Endothelial cell of umbilical vein (primary cell): Measurements from ENCODE around the gene POU2AF1. TPM values are rescaled to one million over a fixed set of nuclear protein-coding genes. Genes with fewer than 3 reads are reported as not detected.

Experiments used
- BruUV-seq: library from RNA; stranded (reverse); fragments of 400-500 nt; replicated peaks from 2 replicates; lab custom pipeline; 2021; lab: Mats Ljungman, UMichigan
- CTCF ChIA-PET: fragments of 300-600, 350-600 bp; sonication (Branson Sonifier 250); formaldehyde crosslinking; loops from one replicate; lab custom pipeline; 2021; ENCODE audit warnings: antibody characterized with exemption, inconsistent platforms; lab: Charles Lee
- POLR2A ChIA-PET: fragments of 300-600, 350-600 bp; sonication (Branson Sonifier 250); formaldehyde crosslinking; loops from one replicate; lab custom pipeline; 2021; ENCODE audit warnings: antibody characterized with exemption, inconsistent platforms; lab: Charles Lee
- DNase-seq: peaks from one replicate; pipeline ENCODE4 v3.0.0-alpha.2; 2011; ENCODE audit warnings: low read depth, low spot score
- FAIRE-seq: peaks from 2 replicates; lab custom pipeline; 2011; peaks lifted over from hg19 to GRCh38; lab: Jason Lieb, UNC
- H2AFZ ChIP-seq: 2 replicates; pipeline ENCODE4 v1.6.0; 2012; ENCODE audit warnings: low read depth, low read length, control low read depth, inconsistent platforms
- H3K27ac ChIP-seq: 2 replicates; pipeline ENCODE4 v1.5.1; 2011; ENCODE audit warnings: low read depth, mild to moderate bottlenecking, control low read depth, low read length, moderate library complexity; ENCODE audit not compliant: insufficient read depth
- H3K27me3 ChIP-seq, 2 experiments: 2 replicates each; pipeline versions ENCODE4 v1.6.0 to v1.6.1; 2011; ENCODE audit warnings: low read length in 2 of 2, mixed read lengths in 1 of 2; ENCODE audit not compliant: control insufficient read depth in 2 of 2, insufficient read depth in 2 of 2
- H3K36me3 ChIP-seq, 2 experiments: 2 replicates in 1 of 2; 3 replicates in 1 of 2; pipeline ENCODE4 v1.5.1; 2011; ENCODE audit warnings: low read length in 2 of 2, mild to moderate bottlenecking in 1 of 2, moderate library complexity in 1 of 2; ENCODE audit not compliant: control insufficient read depth in 2 of 2, insufficient read depth in 2 of 2; ENCODE audit errors: extremely low read depth in 1 of 2
- H3K4me1 ChIP-seq: 3 replicates; pipeline ENCODE4 v1.5.1; 2011; ENCODE audit warnings: mild to moderate bottlenecking, low read length; ENCODE audit not compliant: control insufficient read depth, insufficient read depth; ENCODE audit errors: extremely low read depth
- H3K4me2 ChIP-seq: 2 replicates; pipeline ENCODE4 v1.6.1; 2011; ENCODE audit warnings: low read length, control low read depth, mixed read lengths; ENCODE audit not compliant: insufficient read depth
- H3K4me3 ChIP-seq, 3 experiments: fragments of 200-600 bp in 1 of 3; sonication (generic), shearing (Covaris generic) in 1 of 3; replicated peaks in 1 of 3; 2 replicates each; pipeline ENCODE4 v1.5.1; 2011 to 2016; ENCODE audit warnings: control low read depth in 3 of 3, low read length in 3 of 3, mild to moderate bottlenecking in 2 of 3, inconsistent platforms in 1 of 3, low read depth in 1 of 3, moderate library complexity in 1 of 3; ENCODE audit not compliant: insufficient read depth in 1 of 3
- H3K79me2 ChIP-seq: 2 replicates; pipeline ENCODE4 v1.6.0; 2012; ENCODE audit warnings: low read length, inconsistent platforms; ENCODE audit not compliant: control insufficient read depth, insufficient read depth
- H3K9ac ChIP-seq: replicated peaks from 2 replicates; pipeline ENCODE3; 2011; ENCODE audit warnings: low read length, control low read depth; ENCODE audit not compliant: insufficient read depth; ENCODE audit errors: extremely low read depth
- H3K9me1 ChIP-seq: replicated peaks from 3 replicates; pipeline ENCODE4 v1.6.0; 2011; ENCODE audit warnings: mild to moderate bottlenecking, low read length; ENCODE audit not compliant: control insufficient read depth, insufficient read depth; ENCODE audit errors: extremely low read depth
- H3K9me3 ChIP-seq: replicated peaks from 2 replicates; pipeline ENCODE4 v1.5.1; 2012; ENCODE audit warnings: low read length, inconsistent platforms; ENCODE audit not compliant: control insufficient read depth, insufficient read depth
- H4K20me1 ChIP-seq: replicated peaks from 2 replicates; pipeline ENCODE3; 2011; ENCODE audit warnings: mild to moderate bottlenecking, low read length; ENCODE audit not compliant: control insufficient read depth, insufficient read depth; ENCODE audit errors: extremely low read depth
- CTCF ChIP-seq, 2 donors: IDR thresholded peaks; 1 replicate in 1 of 2; 2 replicates in 1 of 2; pipeline ENCODE4 v1.5.1; 2011; ENCODE audit warnings: low read length in 2 of 2, mild to moderate bottlenecking in 2 of 2, moderate library complexity in 2 of 2, control low read depth in 1 of 2, inconsistent platforms in 1 of 2, low read depth in 1 of 2; ENCODE audit not compliant: insufficient read depth in 1 of 2; ENCODE audit errors: extremely low read depth in 1 of 2
- EZH2 ChIP-seq: IDR thresholded peaks from 2 replicates; pipeline ENCODE4 v1.6.1; 2012; ENCODE audit warnings: borderline replicate concordance, low read depth, mild to moderate bottlenecking, moderate library complexity, low read length, inconsistent platforms; ENCODE audit not compliant: severe bottlenecking
- FOS ChIP-seq: IDR thresholded peaks from 2 replicates; pipeline ENCODE4 v1.6.1; 2011; ENCODE audit warnings: mild to moderate bottlenecking, low read length, moderate library complexity, borderline replicate concordance; ENCODE audit not compliant: insufficient read depth
- GATA2 ChIP-seq: IDR thresholded peaks from 2 replicates; pipeline ENCODE4 v1.7.0; 2011; ENCODE audit warnings: low read depth, mild to moderate bottlenecking, moderate library complexity, mixed read lengths, low read length; ENCODE audit not compliant: insufficient read length, insufficient read depth
- JUN ChIP-seq: IDR thresholded peaks from 2 replicates; pipeline ENCODE4 v1.6.1; 2011; ENCODE audit warnings: borderline replicate concordance, low read depth; ENCODE audit not compliant: insufficient read length, insufficient read depth
- MAX ChIP-seq: IDR thresholded peaks from 2 replicates; pipeline ENCODE4 v1.6.1; 2011; ENCODE audit not compliant: insufficient read depth, insufficient read length
- MYC ChIP-seq: IDR thresholded peaks from one replicate; pipeline ENCODE4 v1.6.1; 2011; ENCODE audit warnings: mild to moderate bottlenecking, low read depth, low read length
- POLR2A ChIP-seq: IDR thresholded peaks from 2 replicates; pipeline ENCODE4 v1.6.1; 2012; ENCODE audit warnings: low read depth, mild to moderate bottlenecking, control low read depth, low read length
- POLR2AphosphoS5 ChIP-seq: IDR thresholded peaks from 2 replicates; pipeline ENCODE4 v1.6.1; 2012; ENCODE audit warnings: low read depth, mild to moderate bottlenecking, control low read depth, low read length, moderate library complexity; ENCODE audit not compliant: insufficient read depth
- dilution Hi-C: fragments of 300-500 bp; cut with MboI; formaldehyde crosslinking; loops from one replicate; pipeline ENCODE4 v1.15.0; 2019; ENCODE audit warnings: low sequenced_read_pairs; ENCODE audit not compliant: extremely low pct_ligation_motif_present
- intact Hi-C: fragments of 100-400 bp; cut with micrococcal nuclease; formaldehyde crosslinking; loops from one replicate; pipeline ENCODE4 v1.10.0; 2022
- polyA plus RNA-seq, 4 experiments: library from polyadenylated mRNA; depleted of rRNA in 3 of 4; stranded (reverse) in 3 of 4; unstranded in 1 of 4; fragments of >200 nt; gene quantifications; 2 replicates each; pipeline versions ENCODE4 v1.2.1 to v1.2.3, GENCODE V29; 2011 to 2012; ENCODE audit warnings: missing spikeins in 1 of 4
- total RNA-seq: library from RNA; stranded (reverse); gene quantifications from 2 replicates; pipeline ENCODE4 v1.2.3, GENCODE V29; 2021

Gene POU2AF1
- total and polyA plus RNA-seq, 2 donors (not counting 3 experiments of a cell fraction or from before 2014, with no cell fraction given) = not detected

DNA sequence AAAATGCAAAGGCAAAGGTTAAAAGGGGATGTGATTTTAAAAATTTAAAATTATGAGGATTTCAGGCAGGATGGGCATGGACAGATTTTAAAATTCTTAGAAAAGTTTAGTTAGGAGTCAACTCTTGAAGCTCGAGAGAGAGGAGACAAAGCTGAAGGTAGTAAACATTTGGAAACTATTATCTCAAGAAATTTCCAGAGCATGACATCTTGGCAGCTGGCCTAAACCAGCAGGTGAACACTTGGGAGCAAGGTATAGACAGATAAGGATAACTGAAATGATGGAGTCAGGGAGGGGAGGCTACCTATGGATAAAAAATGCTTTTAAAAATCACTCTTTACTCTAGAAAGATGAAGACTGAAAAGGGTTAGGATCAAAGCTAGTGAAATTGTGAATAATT, 67.0 kb downstream of the POU2AF1 start:
- BruUV-seq = no TSS peak
- no peak for TF ChIP-seq MAX
- TF ChIP-seq CTCF (IDR thresholded peaks at IDR 0.05; ENCODE audit: extremely low read depth in 1 of 2, insufficient read depth in 1 of 2, low read depth in 1 of 2, low read length in 2 of 2) = no peak
- no peak for TF ChIP-seq GATA2
- TF ChIP-seq MYC = no peak
- TF ChIP-seq POLR2AphosphoS5 = no peak
- Histone ChIP-seq H3K27ac (no peak overlapping the region), H3K36me3 (no peaks in the 10 kb centered on the region), H3K4me2 (no peak overlapping the region), H3K4me1 (no peaks in the 10 kb centered on the region), H2AFZ (no peak overlapping the region), H3K9ac (no peak overlapping the region), H3K27me3 (peaks cover 0 to 2% of the 10 kb centered on the region in 2 experiments), H4K20me1 (no peaks in the 10 kb centered on the region), H3K9me3 (no peaks in the 10 kb centered on the region), H3K79me2 (no peaks in the 10 kb centered on the region), H3K9me1 (no peaks in the 10 kb centered on the region), H3K4me3 (no peak overlapping the region)
- FAIRE-seq (no peak), DNase-seq (no peak)
- ChIA-PET CTCF (no interaction called here), POLR2A (no interaction called here)
- intact Hi-C loops = no loop called here
- dilution Hi-C loops = no loop called here

DNA sequence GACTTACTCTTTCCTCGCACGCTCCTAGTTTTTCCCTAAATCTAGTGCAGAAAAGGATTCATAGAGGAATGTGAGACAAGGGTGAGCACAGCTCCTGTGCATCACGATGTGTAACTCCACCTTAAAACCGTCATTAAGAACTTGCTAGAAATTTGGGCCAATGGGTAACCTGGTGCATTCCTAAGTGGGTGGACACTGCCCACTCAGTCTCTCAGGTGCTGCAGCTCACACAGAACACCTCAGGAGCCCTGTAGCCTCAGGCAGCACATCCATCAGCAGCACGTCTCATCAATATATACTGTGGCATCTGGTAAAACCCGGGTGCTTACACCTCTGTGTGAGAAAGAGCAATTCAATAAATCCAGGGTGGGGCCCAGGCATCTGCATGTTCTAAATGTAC, 68.4 kb downstream of the POU2AF1 start:
- Histone ChIP-seq H3K4me3 (no peak overlapping the region), H4K20me1 (no peaks in the 10 kb centered on the region), H3K79me2 (no peaks in the 10 kb centered on the region), H3K4me2 (no peak overlapping the region), H2AFZ (no peak overlapping the region), H3K9me1 (no peaks in the 10 kb centered on the region), H3K9ac (no peak overlapping the region), H3K9me3 (no peaks in the 10 kb centered on the region), H3K27me3 (peaks cover 2 to 6% of the 10 kb centered on the region in 2 experiments), H3K36me3 (no peaks in the 10 kb centered on the region), H3K27ac (no peak overlapping the region), H3K4me1 (no peaks in the 10 kb centered on the region)
- TF ChIP-seq GATA2 (no peak), EZH2 (no peak), POLR2A (no peak), JUN (no peak), CTCF (IDR thresholded peaks at IDR 0.05; ENCODE audit: extremely low read depth in 1 of 2, insufficient read depth in 1 of 2, low read depth in 1 of 2, low read length in 2 of 2) (no peak), MYC (no peak), FOS (no peak), MAX (no peak), POLR2AphosphoS5 (no peak)
- no peak for DNase-seq
- POLR2A ChIA-PET = no interaction called here
- intact Hi-C loops = no loop called here
- dilution Hi-C loops = no loop called here
- no TSS peak for BruUV-seq
- CTCF ChIA-PET = no interaction called here
- FAIRE-seq = no peak
